Measurements from ENCODE around the gene FANCE.

DNA sequence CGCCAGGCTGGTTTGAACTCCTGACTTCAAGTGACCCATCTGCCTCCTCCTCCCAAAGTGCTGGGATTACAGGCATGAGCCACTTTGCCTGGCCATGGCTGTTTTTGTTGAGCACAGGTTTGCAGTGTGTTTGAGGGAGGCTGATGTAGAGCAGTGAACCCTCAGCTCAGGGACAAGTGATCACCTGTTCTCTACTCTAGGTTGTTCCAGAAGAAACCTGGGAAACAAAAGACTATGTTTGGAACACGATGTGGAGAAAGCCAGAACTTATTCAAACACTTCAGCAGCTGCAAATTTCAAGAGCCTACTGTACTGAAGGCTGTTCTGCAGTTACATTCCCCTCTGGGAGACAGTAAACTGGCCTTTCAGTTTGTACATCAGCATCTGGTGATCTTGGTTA is 55.9 kb downstream of the FANCE start:
- TF ChIP-seq, protein P1, sequence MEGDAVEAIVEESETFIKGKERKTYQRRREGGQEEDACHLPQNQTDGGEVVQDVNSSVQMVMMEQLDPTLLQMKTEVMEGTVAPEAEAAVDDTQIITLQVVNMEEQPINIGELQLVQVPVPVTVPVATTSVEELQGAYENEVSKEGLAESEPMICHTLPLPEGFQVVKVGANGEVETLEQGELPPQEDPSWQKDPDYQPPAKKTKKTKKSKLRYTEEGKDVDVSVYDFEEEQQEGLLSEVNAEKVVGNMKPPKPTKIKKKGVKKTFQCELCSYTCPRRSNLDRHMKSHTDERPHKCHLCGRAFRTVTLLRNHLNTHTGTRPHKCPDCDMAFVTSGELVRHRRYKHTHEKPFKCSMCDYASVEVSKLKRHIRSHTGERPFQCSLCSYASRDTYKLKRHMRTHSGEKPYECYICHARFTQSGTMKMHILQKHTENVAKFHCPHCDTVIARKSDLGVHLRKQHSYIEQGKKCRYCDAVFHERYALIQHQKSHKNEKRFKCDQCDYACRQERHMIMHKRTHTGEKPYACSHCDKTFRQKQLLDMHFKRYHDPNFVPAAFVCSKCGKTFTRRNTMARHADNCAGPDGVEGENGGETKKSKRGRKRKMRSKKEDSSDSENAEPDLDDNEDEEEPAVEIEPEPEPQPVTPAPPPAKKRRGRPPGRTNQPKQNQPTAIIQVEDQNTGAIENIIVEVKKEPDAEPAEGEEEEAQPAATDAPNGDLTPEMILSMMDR (IDR thresholded peaks at IDR 0.05) = no peak
- TF ChIP-seq POLR2AphosphoS5 (IDR thresholded peaks at IDR 0.05) (no peak), POLR2A (IDR thresholded peaks at IDR 0.05) (no peak)
